Stimulated activated CD4-positive, alpha-beta T cell treated with anti-CD3 and anti-CD28 coated beads, TNF-alpha, amount 100 ng/mL, for 1 hour (primary cell): Measurements from ENCODE around the gene KIFC3.

ENCODE experiments used
- DNase-seq, 3 donors: peaks; one replicate each; pipeline ENCODE4 v3.0.0-alpha.2; 2020; ENCODE audit warnings: low read depth in 3 of 3, low spot score in 1 of 3

The KIFC3 gene

GRCh38 chr16:57770361-57770760 is 31.9 kb downstream of the KIFC3 start:
- DNase-seq = no peak

GRCh38 chr16:57769541-57770145 is 32.6 kb downstream of the KIFC3 start:
- no peak for DNase-seq

GRCh38 chr16:57766714-57767348 is 35.5 kb downstream of the KIFC3 start:
- DNase-seq = no peak

GRCh38 chr16:57765160-57765728 is 37.0 kb downstream of the KIFC3 start:
- DNase-seq = no peak

- no peak for DNase-seq
These were observed 37.7 kb downstream of the KIFC3 start for GRCh38 chr16:57764341-57765159.

GRCh38 chr16:57764006-57764340 is 38.3 kb downstream of the KIFC3 start:
- DNase-seq = no peak

GRCh38 chr16:57763285-57764005 is 38.8 kb downstream of the KIFC3 start:
- DNase-seq = no peak

GRCh38 chr16:57762365-57763040 is 39.8 kb downstream of the KIFC3 start:
- no peak for DNase-seq

GRCh38 chr16:57761957-57762356 is 40.3 kb downstream of the KIFC3 start:
- no peak for DNase-seq

- no peak for DNase-seq
These were observed 41.0 kb downstream of the KIFC3 start for GRCh38 chr16:57761301-57761700.

- no peak for DNase-seq
These were observed 41.7 kb downstream of the KIFC3 start for GRCh38 chr16:57760357-57761160.

- no peak for DNase-seq
These were observed 42.5 kb downstream of the KIFC3 start for GRCh38 chr16:57759541-57760356.

GRCh38 chr16:57759131-57759530 is 43.2 kb downstream of the KIFC3 start:
- DNase-seq = no peak

GRCh38 chr16:57758331-57759117 is 43.8 kb downstream of the KIFC3 start:
- no peak for DNase-seq

GRCh38 chr16:57757883-57758282 is 44.4 kb downstream of the KIFC3 start:
- DNase-seq = no peak

GRCh38 chr16:57757326-57757786 is 44.9 kb downstream of the KIFC3 start:
- peak; percentile 67 to 93 (median 71) for DNase-seq

GRCh38 chr16:57756424-57757325 is 45.6 kb downstream of the KIFC3 start:
- DNase-seq = no peak
